Spleen (tissue), 11 donors: ENCODE results near the gene CCDC12. TPM values are rescaled to one million over a fixed set of nuclear protein-coding genes. Genes with fewer than 3 reads are reported as not detected.

ENCODE experiments used
- DNase-seq: peaks from one replicate; pipeline ENCODE4 v3.0.0-alpha.2; 2020
- H3K27ac ChIP-seq, 8 donors: fragments of 200-600 bp; sonication (generic) in 7 of 8; 1 replicate in 4 of 8; 2 replicates in 4 of 8; pipeline versions ENCODE4 v1.5.0 to v1.8.0; 2016 to 2021; ENCODE audit warnings: inconsistent platforms in 4 of 8, mild to moderate bottlenecking in 4 of 8, moderate library complexity in 1 of 8
- H3K27me3 ChIP-seq, 7 donors: fragments of 200-600 bp; sonication (generic) in 6 of 7; replicated peaks in 1 of 7; 1 replicate in 4 of 7; 2 replicates in 3 of 7; pipeline versions ENCODE4 v1.5.0 to v1.8.0; 2016 to 2021; ENCODE audit warnings: inconsistent platforms in 3 of 7, mild to moderate bottlenecking in 1 of 7
- H3K36me3 ChIP-seq, 6 donors: fragments of 200-600 bp; sonication (generic) in 5 of 6; 1 replicate in 4 of 6; 2 replicates in 2 of 6; pipeline versions ENCODE4 v1.5.0 to v1.8.0; 2016 to 2021; ENCODE audit warnings: inconsistent platforms in 2 of 6
- H3K4me1 ChIP-seq, 6 donors: fragments of 200-600 bp; sonication (generic) in 5 of 6; 1 replicate in 3 of 6; 2 replicates in 3 of 6; pipeline versions ENCODE4 v1.5.0 to v1.8.0; 2016 to 2021; ENCODE audit warnings: inconsistent platforms in 3 of 6
- H3K4me3 ChIP-seq, 8 donors: fragments of 200-600 bp; sonication (generic) in 7 of 8; 1 replicate in 4 of 8; 2 replicates in 4 of 8; pipeline versions ENCODE4 v1.5.0 to v1.8.0; 2016 to 2021; ENCODE audit warnings: inconsistent platforms in 4 of 8, mild to moderate bottlenecking in 4 of 8, moderate library complexity in 2 of 8
- H3K9me3 ChIP-seq, 8 donors: fragments of 200-600 bp; sonication (generic) in 7 of 8; 1 replicate in 4 of 8; 2 replicates in 4 of 8; pipeline versions ENCODE4 v1.5.0 to v1.8.0; 2016 to 2021; ENCODE audit warnings: inconsistent platforms in 4 of 8
- POLR2A ChIP-seq, 3 donors: fragments of 450-650 bp; IDR thresholded peaks; one replicate each; pipeline ENCODE4 v1.5.1; 2017; ENCODE audit warnings: antibody characterized with exemption in 3 of 3, mild to moderate bottlenecking in 1 of 3
- POLR2AphosphoS5 ChIP-seq, 3 donors: sonication (generic); formaldehyde crosslinking; IDR thresholded peaks; one replicate each; pipeline ENCODE4 v1.5.1; 2017; ENCODE audit warnings: antibody characterized with exemption in 3 of 3
- WGBS, 5 donors: extraction: QIAGEN DNeasy Blood & Tissue Kit in 3 of 5; methylation state at CpG; one replicate each; pipeline versions ENCODE4 v1.1.5 to v1.1.7; 2013 to 2018; 5-methylcytosine and 5-hydroxymethylcytosine counted together
- intact Hi-C: fragments of 100-400 bp; cut with DNase I; formaldehyde crosslinking; loops from one replicate; pipeline ENCODE4 v1.15.0; 2023; ENCODE audit warnings: low total_unique reads
- polyA plus RNA-seq, 3 donors: library from polyadenylated mRNA; stranded (reverse); fragments of 200-250 nt; gene quantifications; one replicate each; pipeline ENCODE4 v1.2.1, GENCODE V29; 2013
- total RNA-seq, 7 donors: library from RNA; depleted of rRNA in 3 of 7; stranded (reverse); fragments of >200 nt in 3 of 7; fragmentation: NEBNext Ultra II Directional in 4 of 7; extraction: Animal tissue kit (Norgen Biotek cat#: 25700) in 4 of 7; gene quantifications; one replicate each; pipeline versions ENCODE4 v1.1.0 to v1.2.1, GENCODE V29; 2016 to 2021
- TF ChIP-seq, protein P1 (sequence below), 11 experiments: fragments of 200-600 bp in 7 of 11; fragments of 450-650 bp in 4 of 11; sonication (generic) in 4 of 11; IDR thresholded peaks in 8 of 11; conservative IDR thresholded peaks in 3 of 11; 1 replicate in 7 of 11; 2 replicates in 4 of 11; pipeline versions ENCODE4 v1.4.0 to v1.8.0; 2016 to 2021; ENCODE audit warnings: antibody characterized with exemption in 11 of 11, inconsistent platforms in 4 of 11, mild to moderate bottlenecking in 1 of 11
- donor health status: healthy with polysubstance abuse.
- donor health status: DM: no; HTN: no; CAD: no; lungs with moderate emphysema.
- donor health status: DM: no; HTN: no; CAD: no.
- donor health status: Bipolar disorder and iron deficiency.
- donor health status: healthy.
- donor health status: DM: no; HTN: no; CAD: no.
- donor health status: DM: yes; HTN: yes; CAD: no.

CCDC12 gene
- total and polyA plus RNA-seq, 10 donors: 36.5 to 124 (median 55.7) TPM

DNA sequence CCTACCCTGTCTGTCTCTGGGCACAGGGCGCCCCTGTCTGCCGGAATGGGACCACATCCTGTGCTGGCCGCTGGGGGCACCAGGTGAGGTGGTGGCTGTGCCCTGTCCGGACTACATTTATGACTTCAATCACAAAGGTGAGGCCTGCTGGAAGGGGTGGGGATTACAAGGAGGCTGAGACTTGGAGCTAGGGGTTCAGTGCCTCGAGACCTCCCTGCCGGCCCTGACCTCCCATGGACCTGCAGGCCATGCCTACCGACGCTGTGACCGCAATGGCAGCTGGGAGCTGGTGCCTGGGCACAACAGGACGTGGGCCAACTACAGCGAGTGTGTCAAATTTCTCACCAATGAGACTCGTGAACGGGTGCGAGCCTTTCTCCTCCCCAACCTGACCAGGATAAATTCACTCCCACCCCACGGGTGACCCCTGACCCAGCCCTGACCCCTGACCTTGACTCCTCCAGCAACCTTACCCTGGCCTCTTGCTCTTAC is 78.7 kb downstream of the CCDC12 start:
- intact Hi-C loops: loop anchor here (5.0 kb wide), 1 partner anchor 191 kb away; no protein-coding TSS in a partner anchor
- 77 to 84% (median 78%) methylated on average over 14 to 15 of the region's 15 CpGs for WGBS, 5 donors
- H3K9me3 ChIP-seq: no peaks in the 10 kb centered on the region
- peaks cover under 1 to 41% (median 17%) of the 10 kb centered on the region in 6 donors for H3K4me1 ChIP-seq
- no peak overlapping the region for H3K27ac ChIP-seq
- H3K27me3 ChIP-seq: peaks cover 0 to 50% (median 17%) of the 10 kb centered on the region in 7 donors
- TF ChIP-seq, protein P1, sequence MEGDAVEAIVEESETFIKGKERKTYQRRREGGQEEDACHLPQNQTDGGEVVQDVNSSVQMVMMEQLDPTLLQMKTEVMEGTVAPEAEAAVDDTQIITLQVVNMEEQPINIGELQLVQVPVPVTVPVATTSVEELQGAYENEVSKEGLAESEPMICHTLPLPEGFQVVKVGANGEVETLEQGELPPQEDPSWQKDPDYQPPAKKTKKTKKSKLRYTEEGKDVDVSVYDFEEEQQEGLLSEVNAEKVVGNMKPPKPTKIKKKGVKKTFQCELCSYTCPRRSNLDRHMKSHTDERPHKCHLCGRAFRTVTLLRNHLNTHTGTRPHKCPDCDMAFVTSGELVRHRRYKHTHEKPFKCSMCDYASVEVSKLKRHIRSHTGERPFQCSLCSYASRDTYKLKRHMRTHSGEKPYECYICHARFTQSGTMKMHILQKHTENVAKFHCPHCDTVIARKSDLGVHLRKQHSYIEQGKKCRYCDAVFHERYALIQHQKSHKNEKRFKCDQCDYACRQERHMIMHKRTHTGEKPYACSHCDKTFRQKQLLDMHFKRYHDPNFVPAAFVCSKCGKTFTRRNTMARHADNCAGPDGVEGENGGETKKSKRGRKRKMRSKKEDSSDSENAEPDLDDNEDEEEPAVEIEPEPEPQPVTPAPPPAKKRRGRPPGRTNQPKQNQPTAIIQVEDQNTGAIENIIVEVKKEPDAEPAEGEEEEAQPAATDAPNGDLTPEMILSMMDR (IDR thresholded peaks at IDR 0.05 in 8 of 11, conservative IDR thresholded peaks at IDR 0.05 in 3 of 11): no peak
- no peak for TF ChIP-seq POLR2AphosphoS5 (IDR thresholded peaks at IDR 0.05)
- H3K36me3 ChIP-seq: no peaks in the 10 kb centered on the region
- peak; percentile 66 for DNase-seq
- peak overlapping the region in 1 of 8 donors; percentile 54 for H3K4me3 ChIP-seq

DNA sequence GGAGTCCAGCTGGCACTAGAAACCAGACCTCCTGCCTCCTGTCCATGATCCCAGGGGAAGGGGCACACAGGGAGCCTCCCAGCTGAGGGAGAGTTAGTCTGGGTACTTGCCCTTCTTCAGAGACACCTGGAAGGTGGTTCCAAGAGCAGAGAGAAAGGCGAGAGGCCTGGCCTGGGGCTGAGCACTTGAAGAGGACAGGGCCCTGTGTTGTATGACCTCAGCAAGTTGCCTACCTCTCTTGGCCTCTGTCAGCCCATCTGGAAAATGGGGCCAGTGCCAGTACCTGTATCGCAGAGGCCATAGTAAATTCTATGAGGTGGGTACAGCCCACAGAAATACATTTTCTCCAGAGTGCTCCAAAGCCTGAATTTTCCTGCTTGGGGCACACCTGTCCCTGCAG is 79.5 kb downstream of the CCDC12 start:
- peaks cover 0 to 58% (median 20%) of the 10 kb centered on the region in 7 donors for H3K27me3 ChIP-seq
- WGBS, 5 donors: 82 to 97% (median 92%) methylated on average over 2 of the region's 2 CpGs
- intact Hi-C loops: loop anchor here (5.0 kb wide), 1 partner anchor 190 kb away; no protein-coding TSS in a partner anchor
- H3K4me1 ChIP-seq: peaks cover 4 to 50% (median 25%) of the 10 kb centered on the region in 6 donors
- no peaks in the 10 kb centered on the region for H3K9me3 ChIP-seq
- DNase-seq: peak; percentile 51
- TF ChIP-seq POLR2A (IDR thresholded peaks at IDR 0.05) (no peak), POLR2AphosphoS5 (IDR thresholded peaks at IDR 0.05) (no peak)
- TF ChIP-seq, protein P1 (IDR thresholded peaks at IDR 0.05 in 8 of 11, conservative IDR thresholded peaks at IDR 0.05 in 3 of 11): no peak
- H3K27ac ChIP-seq: no peak overlapping the region
- no peak overlapping the region for H3K4me3 ChIP-seq
- no peaks in the 10 kb centered on the region for H3K36me3 ChIP-seq

DNA sequence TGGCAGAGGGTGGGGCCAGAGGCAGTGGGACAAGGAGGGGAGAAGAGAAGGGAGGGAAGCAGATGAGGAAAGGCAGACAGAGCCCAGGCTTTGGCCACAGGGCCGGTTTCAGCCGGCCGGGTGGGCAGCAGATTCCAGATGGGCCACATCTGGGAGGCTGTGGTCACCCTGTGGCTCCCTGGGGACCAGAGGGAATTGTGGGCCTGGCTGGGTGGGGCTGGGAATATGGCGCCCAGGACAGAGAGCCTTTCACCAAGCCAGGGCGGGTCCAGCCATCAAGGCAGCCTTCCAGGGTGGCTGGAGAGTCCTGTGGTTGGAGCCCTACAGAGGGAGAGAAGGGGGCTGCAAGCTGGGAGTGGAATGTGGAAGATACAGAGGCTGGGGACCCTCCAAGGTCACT is 80.2 kb downstream of the CCDC12 start:
- intact Hi-C loops: loop anchor here (5.0 kb wide), 1 partner anchor 189 kb away; no protein-coding TSS in a partner anchor
- peaks cover 4 to 56% (median 29%) of the 10 kb centered on the region in 6 donors for H3K4me1 ChIP-seq
- no peaks in the 10 kb centered on the region for H3K36me3 ChIP-seq
- no peaks in the 10 kb centered on the region for H3K9me3 ChIP-seq
- H3K27ac ChIP-seq: no peak overlapping the region
- no peak overlapping the region for H3K4me3 ChIP-seq
- 76 to 90% (median 79%) methylated on average over 5 of the region's 5 CpGs for WGBS, 5 donors
- DNase-seq: peak; percentile 60
- H3K27me3 ChIP-seq: peaks cover 0 to 65% (median 20%) of the 10 kb centered on the region in 7 donors
- TF ChIP-seq, protein P1 (IDR thresholded peaks at IDR 0.05 in 8 of 11, conservative IDR thresholded peaks at IDR 0.05 in 3 of 11): no peak
- TF ChIP-seq POLR2AphosphoS5 (IDR thresholded peaks at IDR 0.05) (no peak), POLR2A (IDR thresholded peaks at IDR 0.05) (no peak)

DNA sequence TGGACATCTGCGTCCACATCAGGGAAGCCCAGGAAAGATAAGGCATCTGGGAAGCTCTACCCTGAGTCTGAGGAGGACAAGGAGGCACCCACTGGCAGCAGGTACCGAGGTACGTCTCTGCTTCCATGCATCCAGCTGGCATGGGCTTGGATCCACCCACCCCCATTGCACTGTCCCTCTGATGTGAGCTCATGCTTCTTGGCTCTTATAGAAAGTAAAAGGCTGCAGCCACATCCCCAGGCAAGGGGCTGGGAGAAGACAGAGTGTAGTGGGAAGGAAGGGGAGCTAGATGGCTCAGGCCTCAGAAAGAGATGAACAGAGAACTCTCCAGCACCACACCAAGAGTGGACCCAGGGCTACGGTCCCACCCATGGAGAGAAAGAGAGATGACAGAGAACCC is 80.8 kb downstream of the CCDC12 start:
- Histone ChIP-seq H3K4me1 (peaks cover 4 to 62% (median 29%) of the 10 kb centered on the region in 6 donors), H3K27ac (no peak overlapping the region), H3K36me3 (no peaks in the 10 kb centered on the region), H3K27me3 (peaks cover 0 to 71% (median 20%) of the 10 kb centered on the region in 7 donors), H3K9me3 (no peaks in the 10 kb centered on the region), H3K4me3 (no peak overlapping the region)
- TF ChIP-seq, protein P1 (IDR thresholded peaks at IDR 0.05 in 8 of 11, conservative IDR thresholded peaks at IDR 0.05 in 3 of 11): no peak
- TF ChIP-seq POLR2A (IDR thresholded peaks at IDR 0.05) (no peak), POLR2AphosphoS5 (IDR thresholded peaks at IDR 0.05) (no peak)
- DNase-seq: peak; percentile 39
- 68 to 95% (median 86%) methylated on average over 4 of the region's 4 CpGs for WGBS, 5 donors
- intact Hi-C loops: loop anchor here (5.0 kb wide), 1 partner anchor 188 kb away; no protein-coding TSS in a partner anchor
